ENCODE results near the gene PGM2L1. TPM values are rescaled to one million over a fixed set of nuclear protein-coding genes. Genes with fewer than 3 reads are reported as not detected.

Gene PGM2L1
- total RNA-seq, 1 experiment from 2014 or later, result 33.1 TPM

- ChIA-PET CTCF (interaction anchor here (0.7 to 2.3 kb wide), 2 partner anchors 59 to 65 kb away, joined by 5 to 18 read pairs; no protein-coding TSS in a partner anchor), POLR2A (interaction anchor here (0.7 kb wide), 1 partner anchor 140 kb away, joined by 4 read pairs; no protein-coding TSS in a partner anchor)
- BruUV-seq (replicated peaks), result no TSS peak
- in situ Hi-C loops (cut with HindIII; ENCODE audit: low pct_unique_long_range_greater_than_20kb, low sequenced_read_pairs) (no loop called here), intact Hi-C loops (cut with micrococcal nuclease; ENCODE audit: unreplicated experiment) (no loop called here)
- Histone ChIP-seq H3K9me3 (ENCODE audit: control insufficient read depth, insufficient read depth, low read depth, low read length) (no peaks in the 10 kb centered on the region), H3K4me1 (ENCODE audit: control insufficient read depth, insufficient read depth, low read length) (no peaks in the 10 kb centered on the region), H3K27me3 (ENCODE audit: control insufficient read depth, insufficient read depth, low read length) (no peaks in the 10 kb centered on the region), H3K27ac (ENCODE audit: low read length) (no peak overlapping the region), H3K36me3 (ENCODE audit: control insufficient read depth, insufficient read depth, low read length) (no peaks in the 10 kb centered on the region), H3K4me3 (ENCODE audit: low read depth in 2 of 2, low read length in 2 of 2) (no peak overlapping the region)
- ATAC-seq (no peak), DNase-seq (ENCODE audit: low read depth, low spot score) (no peak)
- no peak for TF ChIP-seq POLR2AphosphoS5 (IDR thresholded peaks at IDR 0.05; ENCODE audit: low read depth, low read length)
- no peak for TF ChIP-seq REST (IDR thresholded peaks at IDR 0.05; ENCODE audit: insufficient read depth in 1 of 2, low read depth in 2 of 2, low read length in 1 of 2)
- no peak for TF ChIP-seq TCF7L2 (IDR thresholded peaks at IDR 0.05; ENCODE audit: low read depth, low read length)
- TF ChIP-seq SIN3A (IDR thresholded peaks at IDR 0.05; ENCODE audit: borderline replicate concordance, insufficient read depth, low read depth, low read length), result no peak
- TF ChIP-seq CTCF (IDR thresholded peaks at IDR 0.05), result no peak
Measured at GRCh38 chr11:74390697-74391096, 7.5 kb downstream of the PGM2L1 start.

GRCh38 chr11:74388678-74389327, 9.4 kb downstream of the PGM2L1 start:
- no peak overlapping the region for H3K4me3 ChIP-seq (ENCODE audit: low read depth in 2 of 2, low read length in 2 of 2)
- no peaks in the 10 kb centered on the region for H3K27me3 ChIP-seq (ENCODE audit: control insufficient read depth, insufficient read depth, low read length)
- DNase-seq (ENCODE audit: low read depth, low spot score) (peak; percentile 58), ATAC-seq (peak; percentile 97)
- no peaks in the 10 kb centered on the region for H3K9me3 ChIP-seq (ENCODE audit: control insufficient read depth, insufficient read depth, low read depth, low read length)
- no TSS peak for BruUV-seq (replicated peaks)
- no peaks in the 10 kb centered on the region for H3K36me3 ChIP-seq (ENCODE audit: control insufficient read depth, insufficient read depth, low read length)
- in situ Hi-C loops (cut with HindIII; ENCODE audit: low pct_unique_long_range_greater_than_20kb, low sequenced_read_pairs) (no loop called here), intact Hi-C loops (cut with micrococcal nuclease; ENCODE audit: unreplicated experiment) (loop anchor here (2.0 kb wide), 1 partner anchor 60 kb away; no protein-coding TSS in a partner anchor)
- no peaks in the 10 kb centered on the region for H3K4me1 ChIP-seq (ENCODE audit: control insufficient read depth, insufficient read depth, low read length)
- POLR2A ChIA-PET, result interaction anchor here (0.6 kb wide), 1 partner anchor 15 kb away, joined by 13 read pairs; no protein-coding TSS in a partner anchor
- TF ChIP-seq POLR2AphosphoS5 (IDR thresholded peaks at IDR 0.05; ENCODE audit: low read depth, low read length) (no peak), SIN3A (IDR thresholded peaks at IDR 0.05; ENCODE audit: borderline replicate concordance, insufficient read depth, low read depth, low read length) (no peak), CTCF (IDR thresholded peaks at IDR 0.05) (peak; percentile 87), REST (IDR thresholded peaks at IDR 0.05; ENCODE audit: insufficient read depth in 1 of 2, low read depth in 2 of 2, low read length in 1 of 2) (no peak)
- CTCF ChIA-PET, result interaction anchor here (0.5 to 2.3 kb wide), 10 partner anchors 8 to 218 kb away, joined by 3 to 18 read pairs (median 5); partner anchors contain the start of gene PPME1
- H3K27ac ChIP-seq (ENCODE audit: low read length), result no peak overlapping the region
